Measurements from ENCODE around the gene MVD.
"Not testable (repeated sequence)": the region's sequence is repeated elsewhere in the genome, so short reads cannot be mapped to it uniquely, and the experiment has no call there.

Gene MVD

DNA sequence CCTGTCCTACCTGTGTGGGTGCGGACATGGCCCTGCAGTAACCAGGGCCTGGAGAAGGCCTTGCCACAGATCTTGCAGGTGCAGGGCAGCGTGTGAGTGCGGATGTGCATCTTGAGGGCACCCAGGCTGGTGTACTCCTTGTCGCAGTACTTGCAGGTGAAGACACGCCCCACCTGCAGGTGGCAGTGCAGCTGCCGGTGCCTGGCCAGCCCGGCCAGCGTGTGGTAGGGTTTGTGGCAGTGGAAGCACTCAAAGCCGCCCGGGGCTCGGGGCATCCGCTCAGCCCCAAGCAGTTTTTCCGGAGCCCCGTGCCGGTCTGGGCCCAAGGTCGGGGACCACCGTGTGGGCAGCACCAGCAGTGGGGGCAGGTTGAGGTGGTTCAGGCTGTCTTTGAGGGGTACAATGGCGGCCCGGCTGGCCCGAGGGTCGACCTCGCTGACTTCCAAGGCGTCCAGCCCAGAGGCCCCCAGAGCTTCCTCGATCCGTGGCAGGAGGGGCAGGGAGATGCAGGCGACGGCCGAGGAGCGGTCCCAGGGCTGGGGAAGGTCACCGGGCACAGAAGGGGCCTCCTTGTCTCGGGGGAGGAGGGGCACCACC is 18.3 kb upstream of the MVD start:
- peak; percentile 66 for DNase-seq

DNA sequence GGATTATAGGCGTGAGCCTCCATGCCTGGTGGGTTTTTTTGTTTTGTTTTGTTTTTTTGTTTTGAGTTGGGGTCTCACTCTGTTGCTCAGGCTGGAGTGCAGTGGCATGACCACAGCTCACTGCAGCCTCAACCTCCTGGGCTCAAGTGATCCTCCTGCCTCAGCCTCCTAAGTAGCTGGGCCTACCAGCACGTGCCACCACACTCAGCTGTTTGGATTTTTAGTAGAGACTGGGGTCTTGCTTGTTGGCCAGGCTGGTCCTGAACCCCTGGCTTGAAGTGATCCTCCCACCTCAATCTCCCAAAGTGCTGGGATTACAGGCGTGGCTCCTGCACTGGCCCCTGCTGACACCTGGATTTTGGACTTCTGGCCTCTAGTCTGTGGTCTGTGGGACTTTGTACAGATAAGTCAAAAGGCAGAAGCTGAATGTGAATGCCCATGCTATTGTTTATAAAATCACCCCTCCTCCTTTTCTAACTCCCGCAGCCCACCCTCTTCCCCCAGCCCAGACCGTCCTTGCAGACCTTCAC is 17.7 kb upstream of the MVD start:
- DNase-seq, result no peak

DNA sequence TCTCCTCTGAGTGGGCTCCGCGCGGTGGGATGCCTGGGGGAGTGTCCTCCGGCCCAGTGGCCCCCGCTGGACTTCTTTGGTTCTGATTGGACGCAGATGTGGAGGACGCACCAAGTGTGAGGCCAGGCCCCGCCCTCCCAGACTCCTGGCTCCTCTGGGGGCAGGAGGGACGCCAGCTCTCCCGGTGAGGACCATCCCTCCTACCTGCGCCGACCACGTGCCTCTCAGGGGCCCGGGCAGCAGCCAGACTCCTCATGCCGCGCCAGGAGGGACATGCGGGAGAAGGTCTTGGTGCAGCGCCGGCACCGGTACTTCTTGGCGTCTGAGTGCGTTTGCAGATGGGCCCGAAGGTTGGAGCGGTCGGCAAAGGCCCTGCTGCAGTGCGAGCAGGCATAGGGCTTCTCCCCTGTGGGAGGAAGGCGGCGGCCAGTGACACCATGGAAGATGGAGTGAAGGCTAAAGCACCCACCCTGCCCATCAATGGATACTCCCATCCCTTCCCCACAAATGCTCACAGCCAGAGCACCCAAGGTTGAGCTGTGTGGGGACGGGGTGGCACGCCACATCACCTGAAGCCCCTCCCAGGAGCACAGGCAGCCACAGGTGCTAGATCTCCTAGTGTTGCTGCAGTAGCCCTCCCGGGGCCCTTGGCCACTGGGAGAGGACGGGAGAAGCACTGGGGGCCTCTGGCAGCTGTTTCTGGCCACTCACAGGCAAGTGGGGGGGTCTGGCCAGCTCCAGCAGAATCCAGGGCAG is 15.5 kb upstream of the MVD start:
- DNase-seq, result no peak

DNA sequence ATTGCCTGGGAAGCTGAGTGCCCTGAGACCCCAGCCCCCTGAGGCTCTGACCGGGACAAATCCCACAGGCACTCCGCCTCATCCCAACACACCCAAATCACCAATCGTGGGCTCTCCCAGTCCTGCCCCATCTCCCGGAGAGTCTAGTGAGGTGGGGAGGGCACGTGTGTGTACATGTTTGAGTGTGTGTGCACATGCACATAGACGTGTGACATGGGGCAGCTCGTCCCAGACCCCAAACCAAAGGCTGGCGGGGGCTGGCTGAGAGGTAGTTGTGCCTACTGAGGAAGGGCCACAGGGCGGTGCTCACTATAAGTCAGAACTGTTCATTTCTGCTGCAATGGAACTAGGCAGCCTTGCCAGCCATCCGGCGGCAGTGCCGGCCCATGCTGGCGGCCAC is 14.8 kb upstream of the MVD start:
- no peak for DNase-seq

DNA sequence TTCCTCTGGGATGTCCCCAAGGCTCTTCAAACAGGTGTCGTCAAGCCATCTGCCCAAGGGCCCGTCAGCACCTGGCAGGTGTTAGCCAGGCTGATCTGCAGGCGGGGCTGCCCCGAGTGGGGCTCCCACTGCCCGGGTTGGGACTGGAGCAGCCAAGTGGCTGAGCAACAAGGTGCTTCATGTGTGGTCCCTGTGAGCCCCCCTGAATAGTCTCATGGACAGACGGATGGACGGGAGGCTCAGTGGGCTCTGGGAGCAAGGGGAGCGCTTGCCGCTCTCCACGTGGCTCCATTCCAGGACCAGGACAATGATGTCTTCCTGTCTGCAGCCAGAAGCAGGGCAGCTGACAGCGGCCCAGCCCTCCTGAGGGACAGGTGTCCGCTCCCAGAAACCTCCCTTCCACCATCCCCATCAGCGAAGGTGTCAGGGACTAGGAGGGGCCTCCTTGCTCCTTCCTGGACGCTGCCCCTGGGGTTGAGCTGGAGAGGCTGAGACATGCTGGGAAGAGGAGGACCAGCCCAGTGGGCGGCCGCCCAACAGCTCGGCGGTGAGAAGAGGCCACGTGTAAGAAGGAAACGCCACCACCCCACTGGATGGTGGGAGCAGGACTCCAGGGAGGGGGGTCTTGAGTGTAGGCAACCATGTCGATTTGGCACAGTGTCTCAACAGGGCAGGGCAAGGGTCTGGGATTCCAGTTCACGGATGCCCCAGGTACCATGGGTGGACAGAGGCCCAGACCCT is 13.8 kb upstream of the MVD start:
- no peak for DNase-seq

DNA sequence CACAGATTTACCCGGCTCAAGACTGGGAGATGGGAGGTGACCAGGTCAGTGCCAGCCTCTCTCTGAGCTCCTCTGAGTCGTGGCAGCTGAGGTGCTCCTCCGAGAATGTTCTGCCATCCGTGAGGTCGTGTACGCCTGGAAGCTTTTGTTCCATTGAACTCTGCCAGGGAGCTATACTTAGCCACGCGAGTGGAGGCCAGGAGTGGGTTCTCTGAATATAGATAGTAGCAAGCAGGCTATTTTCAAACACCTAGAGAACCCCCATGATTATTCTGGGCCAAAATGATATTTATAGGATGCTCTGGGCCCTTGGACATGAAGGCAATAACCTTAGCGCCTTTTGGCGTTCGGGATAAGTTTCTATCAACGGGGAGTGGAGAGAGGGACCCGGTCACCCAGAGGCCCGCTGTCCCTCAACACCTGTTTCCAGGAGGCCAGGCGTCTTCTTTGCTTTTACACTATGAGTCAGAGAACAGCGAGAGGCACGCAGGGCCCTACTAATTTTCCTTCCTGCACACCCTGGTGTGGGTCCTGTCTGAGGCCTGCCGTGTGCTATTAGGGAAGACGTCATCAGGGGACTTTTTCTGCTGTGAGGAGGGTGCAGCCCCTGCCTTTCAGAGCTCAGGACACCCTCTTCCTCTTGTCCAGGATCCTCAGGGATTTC is 11.0 kb upstream of the MVD start:
- no peak for DNase-seq

DNA sequence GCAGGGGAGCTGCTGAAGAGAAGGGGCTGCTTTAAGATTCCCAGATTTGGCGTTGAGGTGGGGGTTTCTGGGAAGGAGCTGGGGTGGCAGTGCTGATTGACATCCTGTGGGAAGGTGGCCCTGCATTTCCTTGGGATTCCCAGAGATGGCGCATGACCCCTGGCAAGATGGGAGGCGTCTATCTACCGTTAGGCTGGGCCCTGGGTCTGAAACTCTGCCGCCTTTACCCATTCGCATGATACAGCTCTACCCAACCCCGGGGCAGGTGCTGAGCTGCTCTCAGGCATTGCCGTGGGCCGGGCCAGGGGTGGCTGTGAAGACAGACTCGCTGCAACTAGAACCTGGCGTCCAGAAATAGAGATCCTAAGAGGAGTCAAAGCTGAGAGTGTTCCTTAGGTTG is 9.9 kb upstream of the MVD start:
- no peak for DNase-seq

DNA sequence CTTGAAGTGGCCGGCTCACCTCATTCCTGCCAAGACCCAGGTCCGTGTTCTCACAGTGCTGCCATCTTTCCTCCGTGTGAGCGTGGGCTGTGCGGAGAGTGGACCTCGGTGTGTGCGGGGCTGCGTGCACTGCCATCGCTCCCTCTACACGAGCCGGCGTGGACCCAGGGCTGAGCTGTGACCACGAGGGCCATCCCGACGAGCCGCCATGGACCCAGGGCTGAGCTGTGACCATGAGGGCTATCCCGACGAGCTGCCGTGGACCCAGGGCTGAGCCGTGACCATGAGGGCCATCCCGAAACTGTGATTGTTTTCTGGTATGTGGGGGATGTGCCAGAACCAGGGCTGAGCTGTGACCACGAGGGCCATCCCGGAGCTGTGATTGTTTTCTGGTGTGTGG is 8.9 kb upstream of the MVD start:
- no peak for DNase-seq

DNA sequence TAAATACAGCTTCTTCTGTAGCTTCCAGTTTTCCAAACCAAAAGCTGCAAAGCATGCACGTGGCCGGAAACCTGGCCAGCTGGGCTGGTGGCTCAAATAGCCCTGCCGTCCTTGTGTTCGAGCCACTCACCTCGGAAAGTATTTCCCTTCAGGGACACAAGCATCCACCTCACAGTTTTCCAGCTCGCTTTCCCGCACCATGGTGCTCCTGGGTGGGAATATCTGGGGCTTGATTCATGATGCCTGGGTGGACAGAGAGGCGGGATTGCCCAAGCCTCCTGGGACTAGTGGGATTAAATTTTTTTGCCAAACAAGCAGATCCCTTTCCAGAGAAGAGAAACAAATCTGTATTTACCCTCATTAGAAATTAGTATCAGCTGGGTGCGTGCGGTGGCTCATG is 7.1 kb upstream of the MVD start:
- DNase-seq, result no peak

DNA sequence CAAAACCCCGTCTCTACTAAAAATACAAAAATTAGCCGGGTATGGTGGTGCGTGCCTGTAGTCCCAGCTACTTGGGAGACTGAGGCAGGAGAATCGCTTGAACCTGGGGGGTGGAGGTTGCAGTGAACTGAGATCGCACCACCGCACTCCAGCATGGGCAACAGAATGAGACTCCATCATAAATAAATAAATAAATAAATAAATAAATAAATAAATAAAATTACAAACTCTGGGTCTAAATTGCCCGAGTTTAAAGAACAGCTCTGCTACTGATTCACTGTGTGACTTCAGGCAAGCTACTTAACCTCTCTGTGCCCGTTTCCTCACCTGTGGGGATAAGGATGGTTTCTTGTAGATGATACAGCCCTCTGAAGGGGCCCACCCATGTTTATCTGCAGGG is 6.6 kb upstream of the MVD start:
- not testable (repeated sequence) for DNase-seq

DNA sequence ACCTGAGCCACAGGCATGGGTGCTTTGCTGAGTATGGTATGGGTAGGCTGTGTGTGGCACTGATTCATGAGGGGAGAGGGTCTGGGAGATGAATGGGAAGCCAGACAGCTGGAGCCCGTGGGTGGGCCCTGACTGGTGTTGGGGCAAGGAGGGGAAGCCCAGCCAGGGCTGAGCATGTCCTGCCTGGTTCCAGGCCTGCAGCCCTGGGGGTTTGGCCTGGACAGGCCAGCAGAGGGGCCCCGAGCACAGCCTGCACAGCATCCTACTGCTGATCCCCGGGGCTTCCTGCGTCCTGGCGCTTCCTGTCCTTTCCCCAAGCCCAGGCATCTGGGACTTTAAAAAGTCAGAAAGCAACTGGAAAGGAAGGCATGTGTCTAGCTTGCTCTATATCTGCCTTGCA is 4.6 kb upstream of the MVD start:
- no peak for DNase-seq

DNA sequence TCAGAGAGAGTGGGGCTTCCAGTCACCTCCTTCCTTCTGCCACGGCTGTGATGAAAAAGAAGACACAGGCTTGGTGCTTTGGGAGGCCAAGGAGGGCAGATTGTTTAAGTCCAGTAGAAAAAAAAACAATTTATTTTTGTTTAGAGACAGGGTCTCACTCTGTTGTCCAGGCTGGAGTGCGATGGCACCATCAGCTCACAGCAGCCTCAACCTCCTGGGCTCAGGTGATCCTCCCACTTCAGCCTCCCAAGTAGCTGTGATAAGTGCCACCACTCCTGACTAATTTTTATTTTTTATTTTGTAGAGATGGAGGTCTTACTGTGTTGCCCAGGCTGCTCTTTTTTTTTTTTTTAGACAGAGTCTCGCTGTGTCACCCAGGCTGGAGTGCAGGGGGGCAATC is 2.7 kb upstream of the MVD start:
- DNase-seq, result no peak

DNA sequence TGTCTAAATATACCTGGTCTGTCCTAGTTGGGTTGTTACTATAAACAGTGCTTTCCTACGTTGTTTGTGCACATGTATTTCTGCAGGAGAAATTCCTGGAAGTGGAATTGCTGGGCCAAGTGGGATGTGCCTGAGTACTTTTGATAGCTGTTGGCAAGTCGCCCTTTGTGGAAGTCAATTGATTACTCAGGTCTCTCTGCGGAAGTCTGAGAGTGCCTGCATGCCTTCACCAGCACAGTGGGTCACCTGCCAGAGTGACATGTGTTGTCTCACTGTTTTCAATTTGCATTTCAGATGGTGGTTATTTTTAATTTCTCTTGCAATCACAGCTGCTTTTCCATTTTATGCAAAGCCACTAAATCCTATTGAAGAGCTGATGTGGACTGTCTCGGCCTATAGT is 2.3 kb upstream of the MVD start:
- DNase-seq, result no peak

DNA sequence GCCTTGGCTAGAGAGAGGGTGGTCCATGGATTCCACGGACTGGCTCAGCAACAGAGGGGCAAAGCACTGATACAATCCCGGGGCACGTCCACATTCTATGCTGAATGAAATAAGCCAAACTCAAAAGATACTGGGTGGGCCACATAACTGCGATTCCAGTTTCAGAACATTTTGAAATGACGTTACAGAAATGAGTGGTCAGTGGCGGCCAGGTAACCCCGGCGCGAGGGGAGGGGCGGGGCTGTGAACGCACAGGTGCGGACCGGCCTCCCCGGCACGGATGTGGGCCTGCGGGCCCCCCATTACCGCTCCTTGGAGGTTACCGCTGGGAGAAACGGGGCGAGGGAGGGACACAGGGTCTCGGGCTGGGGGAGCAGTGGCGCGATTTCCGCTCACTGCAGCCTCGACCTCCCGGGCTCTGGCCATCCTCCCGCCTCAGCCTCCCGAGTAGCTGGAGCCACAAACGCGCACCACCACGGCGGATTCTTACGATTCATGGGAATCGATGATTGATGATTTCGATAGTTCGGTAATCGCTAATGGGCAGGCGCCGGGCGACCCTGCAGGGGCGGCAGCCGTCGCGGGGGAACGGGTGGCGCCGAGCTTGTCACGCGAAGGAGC is 559 bp downstream of the MVD start:
- no peak for DNase-seq

DNA sequence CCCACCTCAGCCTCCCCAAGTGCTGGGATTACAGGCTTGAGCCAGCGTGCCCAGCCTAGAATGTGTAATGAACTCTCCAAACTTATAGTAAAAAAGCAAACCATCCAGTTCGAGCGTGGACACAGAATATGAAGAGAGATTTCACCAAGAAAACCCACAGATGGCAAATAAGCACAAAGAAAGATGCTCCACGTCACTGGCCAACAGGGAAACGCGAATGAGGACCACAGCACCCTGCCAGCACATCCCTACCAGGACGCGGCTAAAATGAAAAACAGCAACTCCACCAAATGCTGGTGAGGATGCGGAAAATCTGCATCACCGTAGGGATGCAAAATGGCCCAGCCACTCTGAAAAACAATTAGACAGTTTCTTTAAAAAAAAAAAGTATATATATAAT is 1.4 kb downstream of the MVD start:
- no peak for DNase-seq

DNA sequence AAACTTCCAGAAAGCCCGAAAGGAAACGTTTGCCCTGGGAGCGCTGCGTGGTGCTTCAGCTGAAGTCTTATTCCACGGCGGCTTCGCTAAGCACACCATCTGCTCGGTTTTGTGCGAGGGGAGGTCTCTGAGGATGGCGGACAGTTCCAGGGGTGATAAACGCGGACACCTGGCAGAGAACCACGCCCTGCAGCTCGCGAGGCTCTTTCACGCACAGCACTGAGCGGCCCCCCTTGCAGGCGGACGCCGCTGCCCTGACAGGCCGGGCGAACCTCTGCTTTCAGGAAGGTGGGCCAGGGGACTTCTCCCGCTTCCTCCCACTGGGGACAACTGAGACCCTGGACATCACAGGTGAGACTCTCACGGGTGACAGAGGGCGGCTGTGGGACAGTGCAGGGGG is 3.7 kb downstream of the MVD start:
- DNase-seq, result no peak

DNA sequence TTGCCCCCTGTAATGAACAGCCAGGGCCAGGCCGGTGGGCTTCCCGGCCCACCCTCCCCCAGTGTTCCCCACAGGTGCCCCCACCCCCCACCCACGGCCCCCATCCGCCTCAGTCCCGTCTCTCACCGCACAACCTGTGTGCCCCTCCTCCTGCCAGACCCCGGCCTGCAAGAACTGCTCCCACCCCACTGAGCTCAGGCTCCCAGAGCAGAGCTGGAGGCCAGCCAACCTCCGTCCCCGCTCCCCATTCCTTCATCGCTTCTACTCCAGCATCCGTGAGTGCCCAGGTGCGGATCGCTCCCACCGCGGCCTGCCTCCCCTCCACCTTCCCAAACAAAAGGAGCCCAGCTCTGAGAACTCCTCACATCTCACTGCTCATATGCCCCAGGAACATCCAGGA is 4.2 kb downstream of the MVD start:
- no peak for DNase-seq

DNA sequence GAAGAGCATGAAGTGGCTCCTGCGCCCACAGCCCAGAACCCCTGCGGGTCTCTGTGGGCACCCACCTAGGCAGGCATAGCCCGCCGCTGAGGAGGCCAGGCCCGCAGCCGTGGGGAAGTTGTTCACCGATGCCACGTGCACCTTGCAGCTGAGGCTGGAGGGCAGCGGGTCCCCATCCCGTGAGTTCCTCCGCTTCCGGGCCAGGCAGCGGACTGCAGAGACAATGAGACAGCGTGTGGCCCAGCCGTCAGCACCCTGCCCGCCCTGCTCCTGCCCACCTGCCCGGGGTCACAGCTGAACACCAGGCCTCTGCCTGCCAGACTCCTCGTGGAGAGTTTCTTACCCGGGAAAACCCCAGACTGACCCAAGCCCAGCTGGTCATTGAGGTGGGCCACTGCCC is 5.5 kb downstream of the MVD start:
- no peak for DNase-seq

DNA sequence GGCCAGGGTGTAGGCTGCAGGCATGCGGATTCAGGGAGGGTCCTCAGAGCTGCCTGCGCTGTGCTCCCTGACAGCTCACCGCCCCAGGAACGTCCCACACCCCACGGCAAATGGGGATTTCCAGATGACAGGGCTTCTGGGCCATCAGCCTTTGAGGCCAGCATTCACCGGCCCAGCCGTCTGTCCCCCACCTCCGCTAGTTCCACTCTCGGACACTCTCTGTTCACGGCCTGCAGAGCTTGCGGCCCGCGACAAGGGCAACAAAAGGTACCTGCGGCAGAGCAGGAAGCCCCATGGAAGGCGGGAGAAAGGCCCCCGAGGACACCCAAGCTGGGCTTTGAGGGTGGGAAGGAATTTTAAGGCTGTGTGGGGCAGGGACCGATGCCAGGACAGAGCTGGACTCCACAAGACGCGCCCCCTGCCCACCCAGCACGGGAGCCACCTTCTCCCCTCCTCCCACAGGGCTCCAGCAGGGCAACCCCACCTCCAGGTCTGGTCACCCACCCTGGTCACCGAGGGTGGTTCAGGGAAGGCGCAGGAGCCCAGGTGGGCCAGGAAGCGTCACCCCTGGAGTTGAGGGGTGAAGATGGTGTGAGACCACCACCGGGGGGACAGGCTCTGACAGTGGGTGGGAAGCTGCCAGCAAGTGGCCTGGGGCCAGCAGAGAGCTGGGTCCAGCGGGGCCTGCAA is 6.5 kb downstream of the MVD start:
- DNase-seq, result no peak

DNA sequence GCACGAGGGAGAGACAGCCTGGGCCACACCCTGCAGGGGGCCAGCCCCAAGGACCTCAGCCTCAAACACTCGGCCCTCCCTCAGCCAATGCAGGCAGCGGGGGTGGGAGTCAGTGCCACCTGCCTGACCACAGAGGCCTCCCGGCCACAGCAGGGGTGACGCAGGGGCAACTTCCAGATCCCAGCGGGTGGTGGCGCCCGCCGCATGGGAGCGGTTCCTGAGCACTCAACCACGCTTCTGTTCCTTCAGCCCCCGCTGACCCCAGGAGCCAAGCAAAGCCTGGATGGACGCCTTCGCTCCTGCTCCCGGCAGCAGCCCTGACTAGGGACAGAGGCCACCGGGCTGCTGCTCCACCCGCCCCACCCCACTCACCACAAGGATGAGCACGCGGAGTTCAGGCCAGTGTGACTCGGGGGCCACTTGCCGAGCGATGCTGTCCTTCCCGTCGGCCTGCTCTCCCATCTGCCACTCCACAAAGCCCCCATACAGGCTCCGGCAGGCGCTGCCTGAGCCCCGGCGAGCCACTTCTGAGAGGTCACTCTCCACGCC is 7.1 kb downstream of the MVD start:
- DNase-seq, result no peak

DNA sequence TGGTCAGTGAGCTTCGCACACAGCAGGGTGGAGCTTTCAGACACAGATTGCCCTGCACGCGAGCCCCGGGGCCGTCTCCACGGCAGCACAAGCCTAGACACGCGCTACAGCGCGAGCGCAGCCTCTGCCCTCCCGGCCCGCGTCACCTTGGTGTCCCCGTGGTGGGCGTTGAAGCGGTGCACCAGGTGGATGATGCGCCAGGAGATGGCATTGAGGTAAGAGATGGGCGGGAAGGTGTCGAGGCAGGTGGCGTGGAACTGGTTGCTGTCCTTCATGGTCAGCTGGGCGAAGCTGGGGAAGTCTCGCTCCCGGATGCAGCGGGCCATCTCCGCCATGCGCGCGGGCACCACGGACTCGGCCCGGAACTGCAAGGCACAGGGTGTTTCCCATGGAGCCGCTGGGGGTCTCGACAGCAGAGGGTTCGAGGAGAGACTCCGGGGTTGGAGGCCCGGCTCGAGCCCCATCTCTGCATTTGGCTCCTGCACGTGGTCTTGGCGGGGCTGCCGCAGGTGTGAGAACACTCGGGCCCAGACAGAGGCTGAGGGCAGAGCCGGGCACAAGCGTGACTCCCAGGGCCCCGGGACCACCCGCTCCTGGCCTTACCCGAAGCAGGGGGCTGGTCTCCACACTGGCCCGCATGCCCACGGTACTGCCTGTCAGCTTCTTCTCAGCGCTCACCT is 7.7 kb downstream of the MVD start:
- no peak for DNase-seq
